ENCODE data around the gene TBC1D22A. TPM values are rescaled to one million over a fixed set of nuclear protein-coding genes. Genes with fewer than 3 reads are reported as not detected.

The TBC1D22A gene
- total RNA-seq, 3 donors from 2014 or later = 35.6 to 51.9 (median 41.8) TPM

DNA sequence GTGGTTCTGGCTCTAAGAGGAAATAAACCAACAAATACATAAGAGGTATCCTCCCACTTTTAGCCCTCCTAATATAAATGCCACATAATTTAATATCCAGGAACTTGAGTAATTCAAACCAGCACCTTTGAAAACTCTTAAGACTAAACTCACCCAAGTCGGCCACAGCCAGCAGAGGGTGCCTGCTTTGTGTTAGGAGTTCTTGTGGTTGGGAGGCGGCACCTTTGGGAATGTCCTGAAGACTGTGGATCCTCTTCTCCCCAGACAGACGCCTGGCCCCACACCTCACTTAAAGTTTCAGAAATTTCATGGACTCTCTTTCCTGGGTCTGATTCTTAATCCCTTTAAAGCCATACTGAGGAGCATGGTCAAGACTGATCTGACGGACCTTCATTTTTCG lies 169.0 kb downstream of the TBC1D22A start:
- intact Hi-C loops (cut with DNase I, micrococcal nuclease) = no loop called here
- TF ChIP-seq, protein P1, sequence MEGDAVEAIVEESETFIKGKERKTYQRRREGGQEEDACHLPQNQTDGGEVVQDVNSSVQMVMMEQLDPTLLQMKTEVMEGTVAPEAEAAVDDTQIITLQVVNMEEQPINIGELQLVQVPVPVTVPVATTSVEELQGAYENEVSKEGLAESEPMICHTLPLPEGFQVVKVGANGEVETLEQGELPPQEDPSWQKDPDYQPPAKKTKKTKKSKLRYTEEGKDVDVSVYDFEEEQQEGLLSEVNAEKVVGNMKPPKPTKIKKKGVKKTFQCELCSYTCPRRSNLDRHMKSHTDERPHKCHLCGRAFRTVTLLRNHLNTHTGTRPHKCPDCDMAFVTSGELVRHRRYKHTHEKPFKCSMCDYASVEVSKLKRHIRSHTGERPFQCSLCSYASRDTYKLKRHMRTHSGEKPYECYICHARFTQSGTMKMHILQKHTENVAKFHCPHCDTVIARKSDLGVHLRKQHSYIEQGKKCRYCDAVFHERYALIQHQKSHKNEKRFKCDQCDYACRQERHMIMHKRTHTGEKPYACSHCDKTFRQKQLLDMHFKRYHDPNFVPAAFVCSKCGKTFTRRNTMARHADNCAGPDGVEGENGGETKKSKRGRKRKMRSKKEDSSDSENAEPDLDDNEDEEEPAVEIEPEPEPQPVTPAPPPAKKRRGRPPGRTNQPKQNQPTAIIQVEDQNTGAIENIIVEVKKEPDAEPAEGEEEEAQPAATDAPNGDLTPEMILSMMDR (IDR thresholded peaks at IDR 0.05) = no peak
- no peak overlapping the region for H3K4me3 ChIP-seq
- DNase-seq = no peak
- no peak for ATAC-seq
- H3K4me1 ChIP-seq (ENCODE audit: low read depth) = peaks cover 14% of the 10 kb centered on the region
- no peaks in the 10 kb centered on the region for H3K9me3 ChIP-seq
- H3K36me3 ChIP-seq (ENCODE audit: low read depth) = no peaks in the 10 kb centered on the region

DNA sequence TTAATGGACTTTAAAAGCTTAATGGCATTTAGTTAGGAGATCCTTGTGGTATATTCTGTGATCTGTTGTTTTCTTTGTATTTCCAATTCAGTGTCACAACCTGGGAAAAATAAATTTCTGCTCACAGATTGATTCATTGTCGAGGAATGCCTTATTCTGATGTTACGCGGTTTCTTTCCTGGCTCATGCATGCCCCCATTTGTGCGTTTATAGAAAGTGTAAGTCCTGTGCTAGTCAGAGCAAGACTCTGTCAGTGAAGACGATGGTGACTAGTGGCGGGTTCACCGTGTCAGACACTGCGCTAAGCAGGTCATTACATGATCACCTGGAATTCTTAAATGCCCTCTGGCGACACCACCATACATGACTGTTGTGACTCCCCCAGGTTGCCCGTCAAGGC lies 169.4 kb downstream of the TBC1D22A start:
- Histone ChIP-seq H3K9me3 (no peaks in the 10 kb centered on the region), H3K4me1 (ENCODE audit: low read depth) (peaks cover 14% of the 10 kb centered on the region), H3K36me3 (ENCODE audit: low read depth) (no peaks in the 10 kb centered on the region), H3K4me3 (no peak overlapping the region)
- DNase-seq = no peak
- TF ChIP-seq, protein P1 (IDR thresholded peaks at IDR 0.05) = no peak
- no peak for ATAC-seq
- intact Hi-C loops (cut with DNase I, micrococcal nuclease) = no loop called here

GRCh38 chr22:46933040-46933930 lies 170.8 kb downstream of the TBC1D22A start:
- ATAC-seq (no peak), DNase-seq (peak in 1 of 3 donors; percentile 12)
- TF ChIP-seq, protein P1 (IDR thresholded peaks at IDR 0.05) = no peak
- intact Hi-C loops (cut with DNase I, micrococcal nuclease) = no loop called here
- Histone ChIP-seq H3K9me3 (no peaks in the 10 kb centered on the region), H3K4me1 (ENCODE audit: low read depth) (peaks cover 14% of the 10 kb centered on the region), H3K4me3 (no peak overlapping the region), H3K36me3 (ENCODE audit: low read depth) (no peaks in the 10 kb centered on the region)

- no peak for DNase-seq
- Histone ChIP-seq H3K4me3 (no peak overlapping the region), H3K36me3 (ENCODE audit: low read depth) (no peaks in the 10 kb centered on the region), H3K9me3 (no peaks in the 10 kb centered on the region), H3K4me1 (ENCODE audit: low read depth) (peaks cover 14% of the 10 kb centered on the region)
- TF ChIP-seq, protein P1 (IDR thresholded peaks at IDR 0.05) = no peak
- no peak for ATAC-seq
- intact Hi-C loops (cut with DNase I, micrococcal nuclease) = no loop called here
These were observed 171.8 kb downstream of the TBC1D22A start for GRCh38 chr22:46934172-46934745.

- Histone ChIP-seq H3K4me3 (no peak overlapping the region), H3K9me3 (no peaks in the 10 kb centered on the region), H3K36me3 (ENCODE audit: low read depth) (no peaks in the 10 kb centered on the region), H3K4me1 (ENCODE audit: low read depth) (peaks cover 14% of the 10 kb centered on the region)
- intact Hi-C loops (cut with DNase I, micrococcal nuclease) = no loop called here
- TF ChIP-seq, protein P1 (IDR thresholded peaks at IDR 0.05) = no peak
- DNase-seq (peak in 1 of 3 donors; percentile 14), ATAC-seq (peak; percentile 81)
These were observed 172.5 kb downstream of the TBC1D22A start for GRCh38 chr22:46934746-46935491.
